Measurements from ENCODE around the gene CHADL.

Gene CHADL

GRCh38 chr22:41245917-41246499 lies 5.3 kb upstream of the CHADL start:
- no peak overlapping the region for H3K27ac Mint-ChIP-seq

GRCh38 chr22:41243361-41243760 lies 2.6 kb upstream of the CHADL start:
- Mint-ChIP-seq H3K9me3 (no peaks in the 10 kb centered on the region), H3K4me1 (peaks cover 0 to 3% of the 10 kb centered on the region in 2 donors), H3K36me3 (peaks cover 17 to 20% of the 10 kb centered on the region in 2 donors), H3K27ac (peak overlapping the region; percentile 47), H3K27me3 (no peaks in the 10 kb centered on the region), H3K4me3 (no peak overlapping the region)
- ATAC-seq (replicated peaks) (no peak), DNase-seq (no peak)

More at GRCh38 chr22:41245917-41246499, 5.3 kb upstream of the CHADL start:
- Mint-ChIP-seq H3K9me3 (no peaks in the 10 kb centered on the region), H3K27me3 (no peaks in the 10 kb centered on the region), H3K4me3 (no peak overlapping the region), H3K36me3 (peaks cover 36 to 37% of the 10 kb centered on the region in 2 donors), H3K4me1 (no peaks in the 10 kb centered on the region)
- ATAC-seq (replicated peaks) (no peak), DNase-seq (no peak)

DNA sequence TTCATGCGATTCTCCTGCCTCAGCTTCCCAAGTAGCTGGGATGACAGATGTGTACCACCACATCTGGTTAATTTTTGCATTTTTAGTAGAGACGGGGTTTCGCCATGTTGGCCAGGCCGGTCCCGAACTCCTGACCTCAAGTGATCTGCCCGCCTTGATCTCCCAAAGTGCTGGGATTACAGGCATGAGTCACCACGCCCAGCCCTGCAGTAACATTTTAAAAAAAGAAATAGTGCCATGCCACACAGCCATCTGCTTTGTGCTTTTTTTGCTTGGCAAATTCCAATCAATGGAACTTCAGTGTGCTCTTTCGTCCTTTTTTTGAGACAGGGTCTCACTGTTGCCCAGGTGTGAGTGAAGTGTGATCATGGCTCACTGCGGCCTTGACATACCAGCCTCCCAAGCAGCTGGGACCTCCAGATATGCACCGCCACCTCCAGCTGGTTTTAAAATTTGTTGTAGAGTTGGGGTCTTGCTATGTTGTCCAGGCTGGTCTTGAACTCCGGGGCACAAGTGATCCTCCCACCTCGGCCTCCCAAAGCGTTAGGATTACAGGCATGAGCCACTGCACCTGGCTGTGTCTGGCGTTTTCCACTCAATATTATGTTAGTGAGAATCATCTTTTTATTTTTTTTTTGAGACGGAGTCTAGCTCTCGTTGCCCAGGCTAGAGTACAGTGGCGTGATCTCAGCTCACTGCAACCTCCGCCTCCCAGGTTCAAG lies 1.8 kb upstream of the CHADL start:
- DNase-seq (no peak), ATAC-seq (replicated peaks) (no peak)
- Mint-ChIP-seq H3K9me3 (no peaks in the 10 kb centered on the region), H3K4me1 (peaks cover under 1 to 3% of the 10 kb centered on the region in 2 donors), H3K27me3 (no peaks in the 10 kb centered on the region), H3K27ac (no peak overlapping the region), H3K4me3 (no peak overlapping the region), H3K36me3 (peaks cover 14 to 16% of the 10 kb centered on the region in 2 donors)

GRCh38 chr22:41241133-41241676 lies 474 bp upstream of the CHADL start:
- no peaks in the 10 kb centered on the region for H3K9me3 Mint-ChIP-seq
- H3K36me3 Mint-ChIP-seq, result peaks cover 8% of the 10 kb centered on the region in 2 donors
- H3K27me3 Mint-ChIP-seq, result no peaks in the 10 kb centered on the region
- no peak overlapping the region for H3K4me3 Mint-ChIP-seq
- ATAC-seq (replicated peaks), result no peak
- DNase-seq, result no peak
- H3K27ac Mint-ChIP-seq, result no peak overlapping the region
- peaks cover 8 to 9% of the 10 kb centered on the region in 2 donors for H3K4me1 Mint-ChIP-seq

- H3K9me3 Mint-ChIP-seq, result no peaks in the 10 kb centered on the region
- H3K4me3 Mint-ChIP-seq, result peak overlapping the region in 1 of 2 donors; percentile 68
- peaks cover 8 to 9% of the 10 kb centered on the region in 2 donors for H3K4me1 Mint-ChIP-seq
- no peak overlapping the region for H3K27ac Mint-ChIP-seq
- no peaks in the 10 kb centered on the region for H3K27me3 Mint-ChIP-seq
- peaks cover 0 to 8% of the 10 kb centered on the region in 2 donors for H3K36me3 Mint-ChIP-seq
- DNase-seq (no peak), ATAC-seq (replicated peaks) (no peak)
Observed at GRCh38 chr22:41239443-41240128, 1.1 kb downstream of the CHADL start.

- peaks cover 0 to 8% of the 10 kb centered on the region in 2 donors for H3K36me3 Mint-ChIP-seq
- H3K4me1 Mint-ChIP-seq, result peaks cover 8 to 9% of the 10 kb centered on the region in 2 donors
- H3K4me3 Mint-ChIP-seq, result peak overlapping the region; percentile 50 to 68
- H3K27me3 Mint-ChIP-seq, result no peaks in the 10 kb centered on the region
- no peak for ATAC-seq (replicated peaks)
- peak overlapping the region; percentile 79 for H3K27ac Mint-ChIP-seq
- H3K9me3 Mint-ChIP-seq, result no peaks in the 10 kb centered on the region
- no peak for DNase-seq
Observed at GRCh38 chr22:41238570-41239442, 1.9 kb downstream of the CHADL start.

DNA sequence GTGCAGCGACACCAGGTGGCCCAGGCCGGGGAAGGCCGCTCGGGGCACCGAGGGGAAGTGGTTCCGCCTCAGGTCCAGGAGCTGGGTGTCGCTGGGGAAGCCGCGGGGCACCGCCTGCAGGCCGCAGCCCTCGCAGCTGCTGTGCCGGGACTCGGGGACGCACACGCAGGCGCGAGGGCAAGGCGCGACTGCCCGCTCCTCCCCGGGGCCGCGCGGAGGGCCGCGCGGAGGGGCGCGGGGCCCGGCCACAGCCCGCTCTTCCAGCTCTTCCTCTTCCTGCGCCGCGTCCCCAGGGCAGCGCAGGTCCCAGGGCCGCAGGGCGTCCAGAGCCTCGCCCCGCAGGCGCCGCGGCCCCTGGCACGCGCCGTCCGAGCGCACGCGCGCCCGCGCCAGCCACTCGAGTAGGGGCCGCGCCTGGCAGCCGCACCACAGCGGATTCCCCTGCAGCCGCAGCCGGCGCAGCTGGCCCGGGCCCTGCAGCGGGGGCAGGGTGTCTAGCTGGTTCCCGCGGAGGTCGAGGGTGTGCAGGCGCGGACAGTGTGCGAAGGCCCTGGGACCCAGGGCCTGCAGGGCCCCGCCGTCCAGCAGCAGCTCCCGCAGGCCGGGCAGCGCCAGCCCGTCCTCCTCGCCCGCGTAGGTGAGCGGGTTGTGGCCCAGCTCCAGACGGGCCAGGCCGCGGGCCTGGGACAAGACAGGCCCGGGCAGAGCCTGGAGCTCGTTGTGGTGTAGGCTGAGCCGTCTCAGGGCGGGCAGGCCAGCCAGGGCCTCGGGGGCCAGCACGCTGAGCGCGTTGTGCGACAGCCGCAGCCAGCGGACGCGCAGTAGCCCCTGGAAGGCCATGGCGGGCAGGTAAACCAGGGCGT lies 2.8 kb downstream of the CHADL start:
- peaks cover 10 to 13% of the 10 kb centered on the region in 2 donors for H3K4me1 Mint-ChIP-seq
- peak; percentile 93 to 95 for ATAC-seq (replicated peaks)
- H3K4me3 Mint-ChIP-seq, result peak overlapping the region; percentile 81 to 84
- peaks cover 0 to 3% of the 10 kb centered on the region in 2 donors for H3K36me3 Mint-ChIP-seq
- DNase-seq, result peak; percentile 82
- no peak overlapping the region for H3K27ac Mint-ChIP-seq
- H3K9me3 Mint-ChIP-seq, result no peaks in the 10 kb centered on the region
- no peaks in the 10 kb centered on the region for H3K27me3 Mint-ChIP-seq

DNA sequence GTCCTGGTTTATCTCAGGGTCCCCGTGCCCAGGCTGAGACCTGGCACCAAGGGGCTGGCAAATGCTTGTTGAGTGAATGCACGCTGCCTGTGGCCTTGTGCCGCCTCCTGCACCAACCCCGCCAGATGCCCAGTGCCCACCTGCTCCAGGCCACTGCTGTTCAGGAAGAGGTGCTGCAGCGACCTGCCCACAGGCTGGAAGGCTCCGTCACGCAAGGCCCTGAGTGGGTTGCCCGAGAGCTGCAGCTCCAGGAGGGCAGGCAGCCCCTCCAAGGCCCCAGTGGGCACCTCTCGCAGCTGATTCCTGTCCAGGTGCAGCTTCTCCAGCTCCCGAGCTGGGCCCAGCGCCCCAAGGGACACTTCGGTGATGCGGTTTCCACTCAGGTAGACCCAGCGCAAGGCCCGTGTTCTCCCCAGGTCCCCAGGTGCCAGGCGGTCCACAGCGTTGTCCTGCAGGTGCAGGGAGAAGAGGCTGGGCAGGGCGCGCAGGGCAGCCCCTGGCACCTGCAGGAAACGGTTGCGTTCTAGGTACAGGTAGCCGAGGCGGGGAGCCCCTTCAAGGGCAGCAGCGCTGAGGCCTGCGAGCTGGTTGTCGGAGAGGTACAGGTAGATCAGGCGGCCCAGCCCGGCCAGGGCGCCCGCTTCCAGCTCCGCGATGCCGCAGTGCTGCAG lies 3.6 kb downstream of the CHADL start:
- Mint-ChIP-seq H3K27ac (peak overlapping the region; percentile 80), H3K27me3 (no peaks in the 10 kb centered on the region), H3K4me3 (peak overlapping the region; percentile 81 to 84), H3K9me3 (no peaks in the 10 kb centered on the region), H3K36me3 (peaks cover 0 to 2% of the 10 kb centered on the region in 2 donors), H3K4me1 (peaks cover 10 to 13% of the 10 kb centered on the region in 2 donors)
- DNase-seq, result no peak
- no peak for ATAC-seq (replicated peaks)

GRCh38 chr22:41234815-41235695 lies 5.7 kb downstream of the CHADL start:
- Mint-ChIP-seq H3K36me3 (peaks cover 8 to 14% of the 10 kb centered on the region in 2 donors), H3K9me3 (no peaks in the 10 kb centered on the region), H3K27ac (no peak overlapping the region), H3K27me3 (no peaks in the 10 kb centered on the region), H3K4me1 (peaks cover 10 to 17% of the 10 kb centered on the region in 2 donors), H3K4me3 (no peak overlapping the region)
- DNase-seq, result no peak
- no peak for ATAC-seq (replicated peaks)

- Mint-ChIP-seq H3K27me3 (no peaks in the 10 kb centered on the region), H3K9me3 (no peaks in the 10 kb centered on the region), H3K27ac (no peak overlapping the region), H3K4me3 (no peak overlapping the region), H3K4me1 (peaks cover 6 to 10% of the 10 kb centered on the region in 2 donors), H3K36me3 (peaks cover 21 to 34% of the 10 kb centered on the region in 2 donors)
- no peak for ATAC-seq (replicated peaks)
- DNase-seq, result no peak
Observed at GRCh38 chr22:41231369-41231768, 9.4 kb downstream of the CHADL start.

GRCh38 chr22:41230401-41230785 lies 10.3 kb downstream of the CHADL start:
- peaks cover 6 to 10% of the 10 kb centered on the region in 2 donors for H3K4me1 Mint-ChIP-seq
- H3K27ac Mint-ChIP-seq, result no peak overlapping the region
- no peaks in the 10 kb centered on the region for H3K9me3 Mint-ChIP-seq
- ATAC-seq (replicated peaks) (no peak), DNase-seq (no peak)
- no peak overlapping the region for H3K4me3 Mint-ChIP-seq
- H3K27me3 Mint-ChIP-seq, result no peaks in the 10 kb centered on the region
- H3K36me3 Mint-ChIP-seq, result peaks cover 26 to 38% of the 10 kb centered on the region in 2 donors
